ENCODE measurements around the gene AKNA. TPM values are rescaled to one million over a fixed set of nuclear protein-coding genes. Genes with fewer than 3 reads are reported as not detected.

The AKNA gene
- total RNA-seq, 2 donors from 2014 or later: 12.2 to 15.4 TPM

- H3K27ac Mint-ChIP-seq: no peak overlapping the region
- TF ChIP-seq CTCF (conservative IDR thresholded peaks at IDR 0.05): no peak
- Histone ChIP-seq H3K9me3 (ENCODE audit: control insufficient read depth, low read length) (no peaks in the 10 kb centered on the region), H3K27me3 (ENCODE audit: control insufficient read depth, insufficient read depth, low read length, poor library complexity, severe bottlenecking) (no peaks in the 10 kb centered on the region), H3K27ac (ENCODE audit: low read depth, low read length) (no peak overlapping the region), H3K36me3 (ENCODE audit: control insufficient read depth, insufficient read depth, low read length) (no peaks in the 10 kb centered on the region), H3K4me3 (ENCODE audit: low read length) (no peak overlapping the region), H3K4me1 (ENCODE audit: control insufficient read depth, insufficient read depth, low read length) (no peaks in the 10 kb centered on the region), H3K9ac (ENCODE audit: extremely low read depth, low read length, poor library complexity, severe bottlenecking) (no peak overlapping the region)
- H3K4me1 Mint-ChIP-seq: no peaks in the 10 kb centered on the region
- H3K4me3 Mint-ChIP-seq: no peak overlapping the region
- peaks cover 2% of the 10 kb centered on the region for H3K27me3 Mint-ChIP-seq (ENCODE audit: insufficient read depth)
- 88 to 90% methylated on average over 4 to 5 of the region's 5 CpGs for WGBS, 2 experiments (ENCODE audit: insufficient coverage in 1 of 2, insufficient read length in 1 of 2)
- DNase-seq: peak; percentile 46
- no peaks in the 10 kb centered on the region for H3K36me3 Mint-ChIP-seq (ENCODE audit: low read depth)
- H3K9me3 Mint-ChIP-seq: no peaks in the 10 kb centered on the region
Observed at GRCh38 chr9:114430457-114430856, 42.7 kb upstream of the AKNA start.

- Histone ChIP-seq H3K4me1 (ENCODE audit: control insufficient read depth, insufficient read depth, low read length) (no peaks in the 10 kb centered on the region), H3K9me3 (ENCODE audit: control insufficient read depth, low read length) (no peaks in the 10 kb centered on the region), H3K36me3 (ENCODE audit: control insufficient read depth, insufficient read depth, low read length) (no peaks in the 10 kb centered on the region), H3K27me3 (ENCODE audit: control insufficient read depth, insufficient read depth, low read length, poor library complexity, severe bottlenecking) (no peaks in the 10 kb centered on the region), H3K27ac (ENCODE audit: low read depth, low read length) (no peak overlapping the region), H3K9ac (ENCODE audit: extremely low read depth, low read length, poor library complexity, severe bottlenecking) (no peak overlapping the region), H3K4me3 (ENCODE audit: low read length) (no peak overlapping the region)
- no peaks in the 10 kb centered on the region for H3K36me3 Mint-ChIP-seq (ENCODE audit: low read depth)
- peaks cover 2% of the 10 kb centered on the region for H3K27me3 Mint-ChIP-seq (ENCODE audit: insufficient read depth)
- 90 to 95% methylated on average over 4 to 6 of the region's 6 CpGs for WGBS, 2 experiments (ENCODE audit: insufficient coverage in 1 of 2, insufficient read length in 1 of 2)
- H3K4me3 Mint-ChIP-seq: no peak overlapping the region
- TF ChIP-seq CTCF (conservative IDR thresholded peaks at IDR 0.05): no peak
- DNase-seq: peak; percentile 35
- H3K27ac Mint-ChIP-seq: no peak overlapping the region
- H3K4me1 Mint-ChIP-seq: no peaks in the 10 kb centered on the region
- H3K9me3 Mint-ChIP-seq: no peaks in the 10 kb centered on the region
Observed at GRCh38 chr9:114429488-114429887, 41.7 kb upstream of the AKNA start.

GRCh38 chr9:114428466-114428865, 40.7 kb upstream of the AKNA start:
- no peak for TF ChIP-seq CTCF (conservative IDR thresholded peaks at IDR 0.05)
- Mint-ChIP-seq H3K9me3 (no peaks in the 10 kb centered on the region), H3K4me3 (no peak overlapping the region), H3K4me1 (no peaks in the 10 kb centered on the region), H3K27me3 (ENCODE audit: insufficient read depth) (peaks cover 2% of the 10 kb centered on the region), H3K36me3 (ENCODE audit: low read depth) (no peaks in the 10 kb centered on the region), H3K27ac (no peak overlapping the region)
- 93 to 94% methylated on average over 5 to 8 of the region's 8 CpGs for WGBS, 2 experiments (ENCODE audit: insufficient coverage in 1 of 2, insufficient read length in 1 of 2)
- no peaks in the 10 kb centered on the region for H3K36me3 ChIP-seq (ENCODE audit: control insufficient read depth, insufficient read depth, low read length)
- no peaks in the 10 kb centered on the region for H3K4me1 ChIP-seq (ENCODE audit: control insufficient read depth, insufficient read depth, low read length)
- no peak for DNase-seq
- H3K27me3 ChIP-seq (ENCODE audit: control insufficient read depth, insufficient read depth, low read length, poor library complexity, severe bottlenecking): no peaks in the 10 kb centered on the region
- H3K9ac ChIP-seq (ENCODE audit: extremely low read depth, low read length, poor library complexity, severe bottlenecking): no peak overlapping the region
- no peak overlapping the region for H3K4me3 ChIP-seq (ENCODE audit: low read length)
- H3K9me3 ChIP-seq (ENCODE audit: control insufficient read depth, low read length): no peaks in the 10 kb centered on the region
- no peak overlapping the region for H3K27ac ChIP-seq (ENCODE audit: low read depth, low read length)
